ENCODE measurements around the gene TPM3.

GRCh38 chr1:154141240-154141639, 50.7 kb downstream of the TPM3 start:
- TF ChIP-seq CHD2 (IDR thresholded peaks at IDR 0.05; ENCODE audit: low read length, partially characterized antibody) (no peak), BHLHE40 (IDR thresholded peaks at IDR 0.05; ENCODE audit: low read depth, low read length) (no peak), CEBPB (IDR thresholded peaks at IDR 0.05) (no peak), MAZ (IDR thresholded peaks at IDR 0.05; ENCODE audit: borderline replicate concordance, low read depth, low read length) (no peak), POLR2A (IDR thresholded peaks at IDR 0.05; ENCODE audit: low read length) (no peak)
- TF ChIP-seq, protein P1, sequence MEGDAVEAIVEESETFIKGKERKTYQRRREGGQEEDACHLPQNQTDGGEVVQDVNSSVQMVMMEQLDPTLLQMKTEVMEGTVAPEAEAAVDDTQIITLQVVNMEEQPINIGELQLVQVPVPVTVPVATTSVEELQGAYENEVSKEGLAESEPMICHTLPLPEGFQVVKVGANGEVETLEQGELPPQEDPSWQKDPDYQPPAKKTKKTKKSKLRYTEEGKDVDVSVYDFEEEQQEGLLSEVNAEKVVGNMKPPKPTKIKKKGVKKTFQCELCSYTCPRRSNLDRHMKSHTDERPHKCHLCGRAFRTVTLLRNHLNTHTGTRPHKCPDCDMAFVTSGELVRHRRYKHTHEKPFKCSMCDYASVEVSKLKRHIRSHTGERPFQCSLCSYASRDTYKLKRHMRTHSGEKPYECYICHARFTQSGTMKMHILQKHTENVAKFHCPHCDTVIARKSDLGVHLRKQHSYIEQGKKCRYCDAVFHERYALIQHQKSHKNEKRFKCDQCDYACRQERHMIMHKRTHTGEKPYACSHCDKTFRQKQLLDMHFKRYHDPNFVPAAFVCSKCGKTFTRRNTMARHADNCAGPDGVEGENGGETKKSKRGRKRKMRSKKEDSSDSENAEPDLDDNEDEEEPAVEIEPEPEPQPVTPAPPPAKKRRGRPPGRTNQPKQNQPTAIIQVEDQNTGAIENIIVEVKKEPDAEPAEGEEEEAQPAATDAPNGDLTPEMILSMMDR (IDR thresholded peaks at IDR 0.05), result no peak
